RWPE2 (cell line): ENCODE data around the gene TEX19.

Source experiments
- ATAC-seq: fragments of 200-7000 bp; cut with Tn5 transposase; 3 replicates; pipeline ENCODE4 v1.9.1; 2021; ENCODE audit warnings: low read depth
- DNase-seq: peaks from one replicate; pipeline ENCODE4 v3.0.0-alpha.2; 2020; ENCODE audit warnings: low spot score
- H3K27ac ChIP-seq: fragments of 450-650 bp; 2 replicates; pipeline ENCODE4 v1.5.1; 2017; ENCODE audit warnings: mild to moderate bottlenecking; ENCODE audit not compliant: poor library complexity, severe bottlenecking
- H3K27me3 ChIP-seq: fragments of 250-450 bp; sonication (Bioruptor Pico); 2 replicates; pipeline ENCODE4 v1.5.1; 2021; ENCODE audit warnings: mild to moderate bottlenecking, moderate library complexity; ENCODE audit not compliant: insufficient read depth, poor library complexity, severe bottlenecking
- H3K36me3 ChIP-seq: fragments of 250-450 bp; sonication (Bioruptor Pico); 2 replicates; pipeline ENCODE4 v1.5.1; 2020; ENCODE audit warnings: low read depth, mild to moderate bottlenecking, moderate library complexity
- H3K4me1 ChIP-seq: fragments of 250-450 bp; sonication (Bioruptor Pico); 2 replicates; pipeline ENCODE4 v1.5.1; 2021; ENCODE audit warnings: mild to moderate bottlenecking, moderate library complexity; ENCODE audit not compliant: insufficient read depth, poor library complexity, severe bottlenecking
- H3K4me3 ChIP-seq: fragments of 250-450 bp; sonication (Bioruptor Pico); 2 replicates; pipeline ENCODE4 v1.5.1; 2021; ENCODE audit warnings: mild to moderate bottlenecking, moderate library complexity; ENCODE audit not compliant: severe bottlenecking
- H3K9me3 ChIP-seq: fragments of 250-450 bp; sonication (Bioruptor Pico); 2 replicates; pipeline ENCODE4 v1.5.1; 2021; ENCODE audit warnings: mild to moderate bottlenecking, moderate library complexity; ENCODE audit not compliant: severe bottlenecking
- TF ChIP-seq, protein P1 (sequence below): fragments of 450-650 bp; IDR thresholded peaks from one replicate; pipeline ENCODE4 v1.5.1; 2017; ENCODE audit warnings: mild to moderate bottlenecking, moderate library complexity; ENCODE audit not compliant: poor library complexity, severe bottlenecking

Gene TEX19

GRCh38 chr17:82385559-82386254 lies 26.7 kb downstream of the TEX19 start:
- Histone ChIP-seq H3K9me3 (no peaks in the 10 kb centered on the region), H3K27me3 (no peaks in the 10 kb centered on the region), H3K4me1 (peaks cover 10% of the 10 kb centered on the region), H3K27ac (no peak overlapping the region), H3K36me3 (no peaks in the 10 kb centered on the region), H3K4me3 (no peak overlapping the region)
- TF ChIP-seq, protein P1, sequence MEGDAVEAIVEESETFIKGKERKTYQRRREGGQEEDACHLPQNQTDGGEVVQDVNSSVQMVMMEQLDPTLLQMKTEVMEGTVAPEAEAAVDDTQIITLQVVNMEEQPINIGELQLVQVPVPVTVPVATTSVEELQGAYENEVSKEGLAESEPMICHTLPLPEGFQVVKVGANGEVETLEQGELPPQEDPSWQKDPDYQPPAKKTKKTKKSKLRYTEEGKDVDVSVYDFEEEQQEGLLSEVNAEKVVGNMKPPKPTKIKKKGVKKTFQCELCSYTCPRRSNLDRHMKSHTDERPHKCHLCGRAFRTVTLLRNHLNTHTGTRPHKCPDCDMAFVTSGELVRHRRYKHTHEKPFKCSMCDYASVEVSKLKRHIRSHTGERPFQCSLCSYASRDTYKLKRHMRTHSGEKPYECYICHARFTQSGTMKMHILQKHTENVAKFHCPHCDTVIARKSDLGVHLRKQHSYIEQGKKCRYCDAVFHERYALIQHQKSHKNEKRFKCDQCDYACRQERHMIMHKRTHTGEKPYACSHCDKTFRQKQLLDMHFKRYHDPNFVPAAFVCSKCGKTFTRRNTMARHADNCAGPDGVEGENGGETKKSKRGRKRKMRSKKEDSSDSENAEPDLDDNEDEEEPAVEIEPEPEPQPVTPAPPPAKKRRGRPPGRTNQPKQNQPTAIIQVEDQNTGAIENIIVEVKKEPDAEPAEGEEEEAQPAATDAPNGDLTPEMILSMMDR = no peak
- no peak for ATAC-seq
- DNase-seq = peak; percentile 61

DNA sequence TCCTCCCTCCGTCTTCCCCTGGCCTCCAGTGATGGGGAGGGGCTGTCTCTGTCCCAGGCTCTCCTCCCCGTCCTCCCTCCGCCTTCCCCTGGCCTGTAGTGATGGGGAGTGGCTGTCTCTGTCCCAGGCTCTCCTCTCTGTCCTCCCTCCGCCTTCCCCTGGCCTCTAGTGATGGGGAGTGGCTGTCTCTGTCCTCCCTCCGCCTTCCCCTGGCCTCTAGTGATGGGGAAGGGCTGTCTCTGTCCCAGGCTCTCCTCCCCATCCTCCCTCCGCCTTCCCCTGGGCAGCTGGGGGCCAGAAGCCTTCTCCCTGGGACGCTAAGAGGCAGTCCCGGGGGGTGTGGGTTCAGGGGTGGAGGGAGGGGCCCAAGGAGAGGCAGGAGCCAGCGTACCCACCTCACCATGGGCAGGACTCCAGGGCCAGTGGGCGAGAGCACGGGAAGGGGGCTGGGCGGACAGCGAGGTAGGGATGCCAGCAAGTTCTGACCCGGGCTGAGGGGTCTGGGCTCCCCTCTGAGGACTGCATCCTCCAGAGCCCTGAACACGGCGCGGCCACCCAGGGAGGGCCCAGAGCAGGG lies 27.3 kb downstream of the TEX19 start:
- TF ChIP-seq, protein P1 = no peak
- H3K4me3 ChIP-seq = no peak overlapping the region
- no peaks in the 10 kb centered on the region for H3K36me3 ChIP-seq
- ATAC-seq (no peak), DNase-seq (peak; percentile 61)
- no peaks in the 10 kb centered on the region for H3K27me3 ChIP-seq
- no peaks in the 10 kb centered on the region for H3K9me3 ChIP-seq
- H3K27ac ChIP-seq = no peak overlapping the region
- peaks cover 10% of the 10 kb centered on the region for H3K4me1 ChIP-seq

- TF ChIP-seq, protein P1 = no peak
- H3K9me3 ChIP-seq = no peaks in the 10 kb centered on the region
- H3K27me3 ChIP-seq = no peaks in the 10 kb centered on the region
- no peaks in the 10 kb centered on the region for H3K36me3 ChIP-seq
- H3K4me3 ChIP-seq = no peak overlapping the region
- no peak for ATAC-seq
- no peak overlapping the region for H3K27ac ChIP-seq
- H3K4me1 ChIP-seq = peaks cover 10% of the 10 kb centered on the region
- DNase-seq = peak; percentile 57
Measured at GRCh38 chr17:82386881-82387704, 28.0 kb downstream of the TEX19 start.

GRCh38 chr17:82387705-82388106 lies 28.7 kb downstream of the TEX19 start:
- H3K4me3 ChIP-seq = no peak overlapping the region
- TF ChIP-seq, protein P1 = no peak
- no peaks in the 10 kb centered on the region for H3K9me3 ChIP-seq
- peaks cover 10% of the 10 kb centered on the region for H3K4me1 ChIP-seq
- ATAC-seq = no peak
- H3K27me3 ChIP-seq = no peaks in the 10 kb centered on the region
- DNase-seq = peak; percentile 26
- no peaks in the 10 kb centered on the region for H3K36me3 ChIP-seq
- no peak overlapping the region for H3K27ac ChIP-seq
